Measurements from ENCODE around the gene CDK19.

DNA sequence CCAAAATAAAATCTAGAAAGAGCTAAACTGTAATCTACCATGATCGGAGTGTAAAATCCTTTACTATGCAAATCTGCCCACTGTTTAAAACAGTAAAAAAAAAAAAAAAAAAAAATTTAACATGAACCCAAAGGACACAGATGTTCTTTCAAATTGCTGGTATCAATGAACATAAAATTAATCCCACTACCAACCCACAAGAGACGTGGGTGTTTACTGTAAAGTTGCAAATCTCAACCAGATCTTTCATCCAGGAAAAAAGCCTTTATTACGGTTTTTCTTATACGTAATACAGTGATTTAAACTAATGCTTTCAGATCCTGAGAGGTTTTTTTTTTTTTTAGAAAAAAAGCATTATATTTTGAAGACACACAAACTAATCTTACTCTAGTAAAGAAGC, 2.5 kb downstream of the CDK19 start:
- TF ChIP-seq, protein P1, sequence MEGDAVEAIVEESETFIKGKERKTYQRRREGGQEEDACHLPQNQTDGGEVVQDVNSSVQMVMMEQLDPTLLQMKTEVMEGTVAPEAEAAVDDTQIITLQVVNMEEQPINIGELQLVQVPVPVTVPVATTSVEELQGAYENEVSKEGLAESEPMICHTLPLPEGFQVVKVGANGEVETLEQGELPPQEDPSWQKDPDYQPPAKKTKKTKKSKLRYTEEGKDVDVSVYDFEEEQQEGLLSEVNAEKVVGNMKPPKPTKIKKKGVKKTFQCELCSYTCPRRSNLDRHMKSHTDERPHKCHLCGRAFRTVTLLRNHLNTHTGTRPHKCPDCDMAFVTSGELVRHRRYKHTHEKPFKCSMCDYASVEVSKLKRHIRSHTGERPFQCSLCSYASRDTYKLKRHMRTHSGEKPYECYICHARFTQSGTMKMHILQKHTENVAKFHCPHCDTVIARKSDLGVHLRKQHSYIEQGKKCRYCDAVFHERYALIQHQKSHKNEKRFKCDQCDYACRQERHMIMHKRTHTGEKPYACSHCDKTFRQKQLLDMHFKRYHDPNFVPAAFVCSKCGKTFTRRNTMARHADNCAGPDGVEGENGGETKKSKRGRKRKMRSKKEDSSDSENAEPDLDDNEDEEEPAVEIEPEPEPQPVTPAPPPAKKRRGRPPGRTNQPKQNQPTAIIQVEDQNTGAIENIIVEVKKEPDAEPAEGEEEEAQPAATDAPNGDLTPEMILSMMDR (IDR thresholded peaks at IDR 0.05; ENCODE audit: low read length) = no peak
- TF ChIP-seq EZH2 (IDR thresholded peaks at IDR 0.05; ENCODE audit: borderline replicate concordance, low read length) = no peak

All from OCI-LY1 (cell line).